HEK293 (cell line): ENCODE results near the gene PWP1.
A peak's percentile ranks its signal among the peaks of the same experiment; 100 is the strongest.

Source experiments
- CTCF ChIP-seq: fragments of 450-650 bp; formaldehyde crosslinking; IDR thresholded peaks from 2 replicates; pipeline ENCODE4 v1.5.1; 2016; ENCODE audit warnings: missing biosample characterization, missing genetic modification characterization
- ELK4 ChIP-seq: IDR thresholded peaks from 2 replicates; pipeline ENCODE4 v1.6.1; 2011; ENCODE audit warnings: mild to moderate bottlenecking, low read depth, low read length, borderline replicate concordance
- HOXD13 ChIP-seq: sonication (generic); formaldehyde crosslinking; IDR thresholded peaks from 2 replicates; pipeline ENCODE4 v1.8.0; 2022; ENCODE audit warnings: missing genetic modification reagents, borderline replicate concordance
- MZF1 ChIP-seq: fragments of 450-650 bp; formaldehyde crosslinking; IDR thresholded peaks from 2 replicates; pipeline ENCODE4 v1.5.1; 2017; ENCODE audit warnings: missing biosample characterization, missing genetic modification characterization, borderline replicate concordance
- TCF7L2 ChIP-seq: IDR thresholded peaks from 2 replicates; pipeline ENCODE4 v1.6.1; 2011; ENCODE audit warnings: low read depth, mild to moderate bottlenecking, inconsistent platforms, low read length, moderate library complexity, borderline replicate concordance
- TSHZ1 ChIP-seq: fragments of 450-650 bp; formaldehyde crosslinking; IDR thresholded peaks from 2 replicates; pipeline ENCODE4 v1.5.1; 2016; ENCODE audit warnings: missing biosample characterization, missing genetic modification characterization, borderline replicate concordance
- ZBTB1 ChIP-seq: fragments of 450-650 bp; formaldehyde crosslinking; IDR thresholded peaks from 2 replicates; pipeline ENCODE4 v1.5.1; 2016; ENCODE audit warnings: missing biosample characterization, missing genetic modification characterization
- ZBTB10 ChIP-seq: fragments of 450-650 bp; formaldehyde crosslinking; IDR thresholded peaks from 2 replicates; pipeline ENCODE4 v1.5.1; 2016; ENCODE audit warnings: missing biosample characterization, missing genetic modification characterization
- ZFP37 ChIP-seq: fragments of 450-650 bp; formaldehyde crosslinking; IDR thresholded peaks from 2 replicates; pipeline ENCODE4 v1.5.1; 2016; ENCODE audit warnings: missing biosample characterization, missing genetic modification characterization
- ZNF112 ChIP-seq: fragments of 450-650 bp; formaldehyde crosslinking; IDR thresholded peaks from 2 replicates; pipeline ENCODE4 v1.5.0; 2017; ENCODE audit warnings: missing biosample characterization, missing genetic modification characterization
- ZNF155 ChIP-seq: fragments of 450-650 bp; formaldehyde crosslinking; IDR thresholded peaks from 2 replicates; pipeline ENCODE4 v1.5.1; 2016; ENCODE audit warnings: missing biosample characterization, missing genetic modification characterization
- ZNF169 ChIP-seq: fragments of 450-650 bp; formaldehyde crosslinking; IDR thresholded peaks from 2 replicates; pipeline ENCODE4 v1.5.1; 2016; ENCODE audit warnings: missing biosample characterization, missing genetic modification characterization
- ZNF175 ChIP-seq: fragments of 450-650 bp; formaldehyde crosslinking; IDR thresholded peaks from 2 replicates; pipeline ENCODE4 v1.5.1; 2016; ENCODE audit warnings: missing biosample characterization, missing genetic modification characterization
- ZNF280C ChIP-seq: fragments of 450-650 bp; formaldehyde crosslinking; IDR thresholded peaks from 2 replicates; pipeline ENCODE4 v1.5.1; 2016; ENCODE audit warnings: missing biosample characterization, missing genetic modification characterization
- ZNF394 ChIP-seq: fragments of 450-650 bp; formaldehyde crosslinking; IDR thresholded peaks from 2 replicates; pipeline ENCODE4 v1.5.1; 2016; ENCODE audit warnings: missing biosample characterization, missing genetic modification characterization, mild to moderate bottlenecking, moderate library complexity, borderline replicate concordance
- ZNF426 ChIP-seq: fragments of 450-650 bp; formaldehyde crosslinking; IDR thresholded peaks from 2 replicates; pipeline ENCODE4 v1.5.1; 2017; ENCODE audit warnings: missing biosample characterization, missing genetic modification characterization, mild to moderate bottlenecking, inconsistent platforms, moderate library complexity
- ZNF473 ChIP-seq: fragments of 450-650 bp; formaldehyde crosslinking; IDR thresholded peaks from 2 replicates; pipeline ENCODE4 v1.5.1; 2017; ENCODE audit warnings: missing biosample characterization, missing genetic modification characterization
- ZNF571 ChIP-seq: fragments of 450-650 bp; formaldehyde crosslinking; IDR thresholded peaks from 2 replicates; pipeline ENCODE4 v1.5.0; 2017; ENCODE audit warnings: missing biosample characterization, missing genetic modification characterization
- ZNF626 ChIP-seq: fragments of 450-650 bp; sonication (Bioruptor Pico); formaldehyde crosslinking; IDR thresholded peaks from 2 replicates; pipeline ENCODE4 v1.5.1; 2018; ENCODE audit warnings: missing biosample characterization, missing genetic modification characterization, inconsistent platforms
- ZNF707 ChIP-seq: fragments of 450-650 bp; formaldehyde crosslinking; IDR thresholded peaks from 2 replicates; pipeline ENCODE4 v1.5.1; 2016; ENCODE audit warnings: missing biosample characterization, missing genetic modification characterization
- ZNF747 ChIP-seq: fragments of 450-650 bp; formaldehyde crosslinking; IDR thresholded peaks from 2 replicates; pipeline ENCODE4 v1.5.1; 2016; ENCODE audit warnings: missing biosample characterization, missing genetic modification characterization
- ZNF792 ChIP-seq: fragments of 450-650 bp; formaldehyde crosslinking; IDR thresholded peaks from 2 replicates; pipeline ENCODE4 v1.5.1; 2016; ENCODE audit warnings: missing biosample characterization, missing genetic modification characterization
- ZSCAN16 ChIP-seq: fragments of 450-650 bp; formaldehyde crosslinking; IDR thresholded peaks from 2 replicates; pipeline ENCODE4 v1.5.1; 2016; ENCODE audit warnings: missing biosample characterization, missing genetic modification characterization
- TF ChIP-seq, protein P1 (sequence below): fragments of 450-650 bp; formaldehyde crosslinking; IDR thresholded peaks from 2 replicates; pipeline ENCODE4 v1.5.1; 2016; ENCODE audit warnings: missing biosample characterization, missing genetic modification characterization
- TF ChIP-seq, protein P2 (sequence below): fragments of 450-650 bp; IDR thresholded peaks from 2 replicates; pipeline ENCODE4 v1.5.1; 2018; ENCODE audit warnings: missing biosample characterization, mild to moderate bottlenecking, missing genetic modification characterization

Gene PWP1

GRCh38 chr12:107759410-107759809 lies 73.8 kb downstream of the PWP1 start (continued):
- TF ChIP-seq ZNF473 (tag by site-specific recombination) (no peak), ZNF426 (tag by site-specific recombination) (no peak), ZFP37 (tag by site-specific recombination) (no peak), ZNF112 (tag by site-specific recombination) (no peak), ZBTB10 (no peak), ZBTB1 (tag by site-specific recombination) (no peak), ZNF155 (tag by site-specific recombination) (no peak), ZNF169 (no peak), ZNF280C (tag by site-specific recombination) (no peak), ZSCAN16 (tag by site-specific recombination) (no peak), ELK4 (no peak), MZF1 (tag by site-specific recombination) (no peak; the same call in 1 of the 2 replicates), ZNF707 (tag by site-specific recombination) (no peak), CTCF (tag by site-specific recombination) (no peak), ZNF626 (tag by site-specific recombination) (no peak), HOXD13 (no peak), ZNF571 (no peak), TSHZ1 (no peak), ZNF394 (tag by site-specific recombination) (peak; percentile 51; the same call in 1 of the 2 replicates), ZNF747 (tag by site-specific recombination) (no peak), ZNF792 (tag by site-specific recombination) (no peak), TCF7L2 (0 out of 2 replicates have a peak, but pooled peaks have one; percentile 52), ZNF175 (tag by site-specific recombination) (no peak)
- TF ChIP-seq, protein P1, sequence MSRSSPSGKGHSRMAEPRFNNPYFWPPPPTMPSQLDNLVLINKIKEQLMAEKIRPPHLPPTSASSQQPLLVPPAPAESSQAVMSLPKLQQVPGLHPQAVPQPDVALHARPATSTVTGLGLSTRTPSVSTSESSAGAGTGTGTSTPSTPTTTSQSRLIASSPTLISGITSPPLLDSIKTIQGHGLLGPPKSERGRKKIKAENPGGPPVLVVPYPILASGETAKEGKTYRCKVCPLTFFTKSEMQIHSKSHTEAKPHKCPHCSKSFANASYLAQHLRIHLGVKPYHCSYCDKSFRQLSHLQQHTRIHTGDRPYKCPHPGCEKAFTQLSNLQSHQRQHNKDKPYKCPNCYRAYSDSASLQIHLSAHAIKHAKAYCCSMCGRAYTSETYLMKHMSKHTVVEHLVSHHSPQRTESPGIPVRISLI, result no peak
- TF ChIP-seq, protein P2, sequence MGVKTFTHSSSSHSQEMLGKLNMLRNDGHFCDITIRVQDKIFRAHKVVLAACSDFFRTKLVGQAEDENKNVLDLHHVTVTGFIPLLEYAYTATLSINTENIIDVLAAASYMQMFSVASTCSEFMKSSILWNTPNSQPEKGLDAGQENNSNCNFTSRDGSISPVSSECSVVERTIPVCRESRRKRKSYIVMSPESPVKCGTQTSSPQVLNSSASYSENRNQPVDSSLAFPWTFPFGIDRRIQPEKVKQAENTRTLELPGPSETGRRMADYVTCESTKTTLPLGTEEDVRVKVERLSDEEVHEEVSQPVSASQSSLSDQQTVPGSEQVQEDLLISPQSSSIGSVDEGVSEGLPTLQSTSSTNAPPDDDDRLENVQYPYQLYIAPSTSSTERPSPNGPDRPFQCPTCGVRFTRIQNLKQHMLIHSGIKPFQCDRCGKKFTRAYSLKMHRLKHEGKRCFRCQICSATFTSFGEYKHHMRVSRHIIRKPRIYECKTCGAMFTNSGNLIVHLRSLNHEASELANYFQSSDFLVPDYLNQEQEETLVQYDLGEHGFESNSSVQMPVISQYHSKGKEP, result peak; percentile 54; the same call in 1 of the 2 replicates
